ENCODE measurements around the gene TFEC.
"Not testable (repeated sequence)": the region's sequence is repeated elsewhere in the genome, so short reads cannot be mapped to it uniquely, and the experiment has no call there.

Gene TFEC

GRCh38 chr7:116030651-116031276 is at the start of gene TFEC:
TSS of gene TFEC (minus strand) at chr7:116030763. CDS start at chr7:115984441, 46,322 bp downstream.
- DNase-seq (ENCODE audit: low read depth in 1 of 2, low spot score in 1 of 2): no peak

- no peak for DNase-seq (ENCODE audit: low read depth in 1 of 2, low spot score in 1 of 2)
These were observed 45.0 kb upstream of the TFEC start for GRCh38 chr7:116075351-116076145.

GRCh38 chr7:116071629-116072028 is 41.1 kb upstream of the TFEC start:
- no peak for DNase-seq (ENCODE audit: low read depth in 1 of 2, low spot score in 1 of 2)

GRCh38 chr7:116064179-116064578 is 33.6 kb upstream of the TFEC start:
- DNase-seq (ENCODE audit: low read depth in 1 of 2, low spot score in 1 of 2): no peak

GRCh38 chr7:116062666-116063065 is 32.1 kb upstream of the TFEC start:
- no peak for DNase-seq (ENCODE audit: low read depth in 1 of 2, low spot score in 1 of 2)

GRCh38 chr7:116052006-116052405 is 21.4 kb upstream of the TFEC start:
- DNase-seq (ENCODE audit: low read depth in 1 of 2, low spot score in 1 of 2): no peak

GRCh38 chr7:116047261-116047660 is 16.7 kb upstream of the TFEC start:
- not testable (repeated sequence) for DNase-seq (ENCODE audit: low read depth in 1 of 2, low spot score in 1 of 2)

GRCh38 chr7:116045532-116045931 is 15.0 kb upstream of the TFEC start:
- no peak for DNase-seq (ENCODE audit: low read depth in 1 of 2, low spot score in 1 of 2)

GRCh38 chr7:116041615-116042014 is 11.1 kb upstream of the TFEC start:
- DNase-seq (ENCODE audit: low read depth in 1 of 2, low spot score in 1 of 2): no peak

- DNase-seq (ENCODE audit: low read depth in 1 of 2, low spot score in 1 of 2): no peak
These were observed 6.8 kb upstream of the TFEC start for GRCh38 chr7:116037401-116037800.

- DNase-seq (ENCODE audit: low read depth in 1 of 2, low spot score in 1 of 2): no peak
These were observed 3.8 kb upstream of the TFEC start for GRCh38 chr7:116034411-116034810.

GRCh38 chr7:116032886-116033285 is 2.3 kb upstream of the TFEC start:
- no peak for DNase-seq (ENCODE audit: low read depth in 1 of 2, low spot score in 1 of 2)

GRCh38 chr7:116028787-116029186 is 1.8 kb downstream of the TFEC start:
- DNase-seq (ENCODE audit: low read depth in 1 of 2, low spot score in 1 of 2): no peak

GRCh38 chr7:116027786-116028185 is 2.8 kb downstream of the TFEC start:
- DNase-seq (ENCODE audit: low read depth in 1 of 2, low spot score in 1 of 2): no peak

- no peak for DNase-seq (ENCODE audit: low read depth in 1 of 2, low spot score in 1 of 2)
These were observed 5.4 kb downstream of the TFEC start for GRCh38 chr7:116024826-116025809.

GRCh38 chr7:116021237-116021636 is 9.3 kb downstream of the TFEC start:
- no peak for DNase-seq (ENCODE audit: low read depth in 1 of 2, low spot score in 1 of 2)

- no peak for DNase-seq (ENCODE audit: low read depth in 1 of 2, low spot score in 1 of 2)
These were observed 11.8 kb downstream of the TFEC start for GRCh38 chr7:116018731-116019130.

- DNase-seq (ENCODE audit: low read depth in 1 of 2, low spot score in 1 of 2): no peak
These were observed 16.9 kb downstream of the TFEC start for GRCh38 chr7:116013675-116014074.

GRCh38 chr7:116011584-116011983 is 19.0 kb downstream of the TFEC start:
- no peak for DNase-seq (ENCODE audit: low read depth in 1 of 2, low spot score in 1 of 2)

- not testable (repeated sequence) for DNase-seq (ENCODE audit: low read depth in 1 of 2, low spot score in 1 of 2)
These were observed 25.8 kb downstream of the TFEC start for GRCh38 chr7:116004762-116005161.

- no peak for DNase-seq (ENCODE audit: low read depth in 1 of 2, low spot score in 1 of 2)
These were observed 33.3 kb downstream of the TFEC start for GRCh38 chr7:115997221-115997620.
